22Rv1 (cell line): Measurements from ENCODE around the gene IL36G.

ENCODE experiments used
- CTCF ChIP-seq: fragments of 450-650 bp; IDR thresholded peaks from 2 replicates; pipeline ENCODE4 v1.5.1; 2017; ENCODE audit warnings: mild to moderate bottlenecking
- ZFX ChIP-seq: fragments of 450-650 bp; IDR thresholded peaks from 2 replicates; pipeline ENCODE4 v1.6.1; 2017; ENCODE audit warnings: antibody characterized with exemption, borderline replicate concordance

- TF ChIP-seq CTCF = no peak
- TF ChIP-seq ZFX = no peak
Measured at GRCh38 chr2:112973156-112973555, 4.7 kb upstream of the IL36G start.
